Measurements from ENCODE around the gene ZBED3. TPM values are rescaled to one million over a fixed set of nuclear protein-coding genes. Genes with fewer than 3 reads are reported as not detected.

Gene ZBED3, protein sequence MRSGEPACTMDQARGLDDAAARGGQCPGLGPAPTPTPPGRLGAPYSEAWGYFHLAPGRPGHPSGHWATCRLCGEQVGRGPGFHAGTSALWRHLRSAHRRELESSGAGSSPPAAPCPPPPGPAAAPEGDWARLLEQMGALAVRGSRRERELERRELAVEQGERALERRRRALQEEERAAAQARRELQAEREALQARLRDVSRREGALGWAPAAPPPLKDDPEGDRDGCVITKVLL
- 0.65 and 2.0 TPM in 2 replicates for total RNA-seq

GRCh38 chr5:77086689-77087483 is at the start of gene ZBED3:
Gene ZBED3, minus strand, starts transcription at chr5:77087285. Its CDS starts 9,407 bp downstream, at chr5:77077878.

GRCh38 chr5:77030097-77031071 is 56.7 kb downstream of the ZBED3 start, which contains the start of gene AGGF1:
Gene AGGF1, plus strand, starts transcription at chr5:77030404. Its CDS starts 363 bp downstream, at chr5:77030767.

Other genes starting within 250 kb of the ZBED3 start
- not detected in 2 replicates for gene S100Z, start 237.3 kb downstream of the ZBED3 start, total RNA-seq
- 0.49 and 0.88 TPM in 2 replicates for gene CRHBP, start 134.2 kb downstream of the ZBED3 start, total RNA-seq
- gene AGGF1, start 56.9 kb downstream of the ZBED3 start, total RNA-seq: 15.5 and 24.5 TPM in 2 replicates
- not detected in 2 replicates for gene PDE8B, start 123.4 kb upstream of the ZBED3 start, total RNA-seq